ENCODE measurements around the gene TCN2. TPM values are rescaled to one million over a fixed set of nuclear protein-coding genes. Genes with fewer than 3 reads are reported as not detected.
"Not testable (repeated sequence)": the region's sequence is repeated elsewhere in the genome, so short reads cannot be mapped to it uniquely, and the experiment has no call there.

Gene TCN2
- total RNA-seq, 2 experiments from 2014 or later = 0.19 to 0.22 TPM

DNA sequence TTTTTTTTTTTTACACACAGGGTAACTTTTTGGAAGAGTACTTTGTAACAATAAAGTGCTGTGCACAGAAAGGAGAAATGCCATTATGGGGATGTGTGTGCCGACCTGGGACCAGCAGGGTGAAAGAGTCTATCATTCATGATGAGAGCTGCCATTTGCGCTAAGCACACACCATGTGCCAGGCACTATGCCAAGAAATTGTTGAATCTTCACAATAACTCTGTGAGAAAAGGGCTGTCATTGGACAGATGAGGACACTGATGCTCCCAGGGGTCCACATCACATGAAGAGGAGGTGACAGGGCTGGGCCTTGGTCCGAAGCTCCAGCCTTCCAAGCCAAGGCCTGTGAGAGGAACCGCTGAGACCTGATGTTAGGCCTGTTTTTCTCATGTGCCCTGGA, 55.1 kb downstream of the TCN2 start:
- H3K4me1 Mint-ChIP-seq (ENCODE audit: low read depth) = peaks cover 13% of the 10 kb centered on the region
- intact Hi-C loops (cut with micrococcal nuclease) = no loop called here
- DNase-seq = no peak
- CTCF ChIA-PET = interaction anchor here (0.6 kb wide), 1 partner anchor 222 kb away, joined by 3 read pairs; no protein-coding TSS in a partner anchor
- no peak overlapping the region for H3K4me3 Mint-ChIP-seq
- H3K36me3 Mint-ChIP-seq (ENCODE audit: low read depth) = peaks cover 19% of the 10 kb centered on the region
- no peak overlapping the region for H3K27ac Mint-ChIP-seq
- no peaks in the 10 kb centered on the region for H3K9me3 Mint-ChIP-seq
- H3K27me3 Mint-ChIP-seq (ENCODE audit: low read depth) = no peaks in the 10 kb centered on the region

DNA sequence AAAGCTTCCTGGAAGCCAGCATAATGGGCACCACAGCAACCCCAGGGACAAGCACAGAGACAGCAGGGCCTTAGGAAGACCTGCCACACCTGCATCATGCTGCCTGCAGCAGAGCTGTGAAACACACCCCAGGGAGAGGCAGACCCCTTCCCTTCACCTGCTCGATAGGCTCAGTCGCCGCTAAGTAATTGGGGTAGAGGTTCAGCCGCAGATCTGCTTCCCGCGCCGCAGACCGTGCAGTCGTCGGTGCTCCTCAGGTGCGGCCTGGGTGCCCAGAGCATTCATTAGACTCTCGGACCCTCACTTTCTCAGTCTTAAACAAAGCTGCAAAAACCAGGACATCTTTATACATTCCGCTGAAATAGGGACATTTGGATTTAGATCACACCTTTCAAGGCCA, 57.8 kb downstream of the TCN2 start:
- H3K27ac Mint-ChIP-seq = no peak overlapping the region
- H3K4me3 Mint-ChIP-seq = no peak overlapping the region
- H3K9me3 Mint-ChIP-seq = no peaks in the 10 kb centered on the region
- peaks cover 19% of the 10 kb centered on the region for H3K4me1 Mint-ChIP-seq (ENCODE audit: low read depth)
- H3K27me3 Mint-ChIP-seq (ENCODE audit: low read depth) = no peaks in the 10 kb centered on the region
- intact Hi-C loops (cut with micrococcal nuclease) = no loop called here
- H3K36me3 Mint-ChIP-seq (ENCODE audit: low read depth) = peaks cover 17% of the 10 kb centered on the region
- DNase-seq = no peak
- CTCF ChIA-PET = interaction anchor here (1.0 kb wide), 1 partner anchor 90 kb away, joined by 4 read pairs; no protein-coding TSS in a partner anchor

DNA sequence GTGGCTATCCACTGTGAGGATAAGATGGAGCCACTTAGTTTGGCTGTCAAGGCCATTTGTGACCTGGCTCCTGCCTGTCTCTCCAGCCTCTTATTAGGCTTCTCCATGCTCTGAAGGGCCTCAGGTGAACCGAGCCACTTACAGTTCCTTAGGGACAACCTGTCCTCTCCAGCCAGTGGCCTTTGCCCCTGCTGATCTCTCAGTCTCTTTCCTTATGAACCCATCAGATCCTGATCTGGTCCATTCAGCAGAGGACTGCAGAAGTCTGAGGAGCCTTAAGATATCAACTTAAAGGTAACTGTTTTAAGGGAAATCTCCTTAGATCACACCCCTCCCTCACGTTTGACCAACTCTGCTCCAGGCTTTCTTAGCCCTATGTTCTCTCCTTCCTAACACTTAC, 58.3 kb downstream of the TCN2 start:
- CTCF ChIA-PET = interaction anchor here (1.0 kb wide), 1 partner anchor 90 kb away, joined by 4 read pairs; no protein-coding TSS in a partner anchor
- H3K4me1 Mint-ChIP-seq (ENCODE audit: low read depth) = peaks cover 19% of the 10 kb centered on the region
- no peaks in the 10 kb centered on the region for H3K27me3 Mint-ChIP-seq (ENCODE audit: low read depth)
- no peak for DNase-seq
- H3K27ac Mint-ChIP-seq = no peak overlapping the region
- peaks cover 14% of the 10 kb centered on the region for H3K36me3 Mint-ChIP-seq (ENCODE audit: low read depth)
- no peak overlapping the region for H3K4me3 Mint-ChIP-seq
- intact Hi-C loops (cut with micrococcal nuclease) = no loop called here
- H3K9me3 Mint-ChIP-seq = no peaks in the 10 kb centered on the region

DNA sequence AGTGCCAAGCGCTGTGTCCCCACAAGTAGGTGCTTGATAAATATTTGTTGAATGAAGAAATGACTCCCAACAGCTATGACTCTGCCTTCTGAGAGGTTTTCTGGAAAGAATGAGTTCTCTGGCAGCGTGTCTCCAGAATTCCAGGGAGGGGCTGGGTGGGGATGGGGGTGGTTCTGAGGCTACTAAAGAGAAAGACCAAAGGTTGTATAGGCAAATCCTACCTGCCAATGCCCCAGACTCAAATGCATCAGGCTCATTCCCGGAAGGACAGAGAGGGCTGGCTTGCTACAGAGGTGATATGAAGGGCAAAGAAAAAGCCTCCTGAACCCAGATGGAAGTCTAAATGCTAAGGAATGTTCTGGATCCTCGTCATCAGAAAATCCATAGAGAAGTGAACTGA, 58.8 kb downstream of the TCN2 start:
- no peaks in the 10 kb centered on the region for H3K27me3 Mint-ChIP-seq (ENCODE audit: low read depth)
- no peak overlapping the region for H3K4me3 Mint-ChIP-seq
- no peak for DNase-seq
- peaks cover 14% of the 10 kb centered on the region for H3K36me3 Mint-ChIP-seq (ENCODE audit: low read depth)
- no peak overlapping the region for H3K27ac Mint-ChIP-seq
- no peaks in the 10 kb centered on the region for H3K9me3 Mint-ChIP-seq
- intact Hi-C loops (cut with micrococcal nuclease) = loop anchor here (2.0 kb wide), 1 partner anchor 29 kb away; the partner anchor contains the start of gene OSBP2
- CTCF ChIA-PET = no interaction called here
- H3K4me1 Mint-ChIP-seq (ENCODE audit: low read depth) = peaks cover 17% of the 10 kb centered on the region

DNA sequence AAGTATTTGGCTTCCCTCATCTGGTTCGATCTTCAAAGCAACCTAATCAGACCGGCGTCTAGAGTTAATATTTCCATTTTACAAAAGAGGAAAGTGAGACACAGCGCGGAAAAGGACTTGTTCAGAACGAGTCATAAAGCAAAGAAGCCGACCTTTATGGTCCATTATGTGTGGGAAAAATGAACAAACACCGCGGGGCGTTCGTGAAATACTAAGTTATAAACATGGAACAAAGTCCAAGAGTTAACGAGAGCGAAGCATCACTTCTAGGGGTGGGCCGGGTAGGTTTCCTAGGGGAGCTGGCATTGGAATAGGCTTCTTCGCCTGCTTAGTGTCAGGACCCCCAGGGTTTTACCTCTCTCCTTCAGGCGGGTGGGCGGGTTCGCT, 60.1 kb downstream of the TCN2 start:
- H3K27ac Mint-ChIP-seq = peak overlapping the region; percentile 22
- intact Hi-C loops (cut with micrococcal nuclease) = loop anchor here (1.0 to 2.0 kb wide), 5 partner anchors 18 to 88 kb away; partner anchors contain the start of genes OSBP2 and SLC35E4
- H3K36me3 Mint-ChIP-seq (ENCODE audit: low read depth) = peaks cover 14% of the 10 kb centered on the region
- H3K4me3 Mint-ChIP-seq = peak overlapping the region; percentile 98
- H3K9me3 Mint-ChIP-seq = no peaks in the 10 kb centered on the region
- DNase-seq = peak; percentile 31
- no peaks in the 10 kb centered on the region for H3K27me3 Mint-ChIP-seq (ENCODE audit: low read depth)
- CTCF ChIA-PET = no interaction called here
- H3K4me1 Mint-ChIP-seq (ENCODE audit: low read depth) = peaks cover 17% of the 10 kb centered on the region

- intact Hi-C loops (cut with micrococcal nuclease) = loop anchor here (1.0 to 2.0 kb wide), 5 partner anchors 18 to 88 kb away; partner anchors contain the start of genes OSBP2 and SLC35E4
- Mint-ChIP-seq H3K36me3 (ENCODE audit: low read depth) (peaks cover 11% of the 10 kb centered on the region), H3K9me3 (no peaks in the 10 kb centered on the region), H3K27me3 (ENCODE audit: low read depth) (no peaks in the 10 kb centered on the region), H3K27ac (peak within 1 kb of the TSS; percentile 22), H3K4me3 (peak within 1 kb of the TSS; percentile 98), H3K4me1 (ENCODE audit: low read depth) (peaks cover 17% of the 10 kb centered on the region)
- DNase-seq = peak; percentile 94
- CTCF ChIA-PET = interaction anchor here (0.7 to 1.2 kb wide), 2 partner anchors 21 to 24 kb away, joined by 3 to 4 read pairs; no protein-coding TSS in a partner anchor
Measured at GRCh38 chr22:30667494-30668385, 60.8 kb downstream of the TCN2 start, which contains the start of gene DUSP18. Gene DUSP18 (minus strand): TSS chr22:30667875. CDS start chr22:30664003, 3,872 bp downstream.

DNA sequence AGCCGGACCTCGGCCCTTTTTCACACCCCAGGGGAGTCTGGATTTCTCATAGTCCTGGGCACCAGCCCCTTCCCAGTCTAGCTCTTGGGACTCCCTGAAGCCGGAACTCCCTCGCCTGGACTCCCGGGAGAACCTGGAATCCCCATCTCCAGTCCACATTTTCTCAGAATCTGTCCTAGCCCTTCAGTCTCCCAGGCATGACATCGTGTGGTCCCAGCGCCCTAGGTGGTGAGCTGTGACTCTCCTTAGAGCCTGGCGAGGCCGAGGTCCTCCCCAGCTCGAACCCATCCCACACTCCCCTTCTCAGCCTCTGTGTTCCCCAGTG, 61.4 kb downstream of the TCN2 start:
- no peak for DNase-seq
- peaks cover 5% of the 10 kb centered on the region for H3K36me3 Mint-ChIP-seq (ENCODE audit: low read depth)
- intact Hi-C loops (cut with micrococcal nuclease) = no loop called here
- H3K4me3 Mint-ChIP-seq = peak overlapping the region; percentile 98
- no peaks in the 10 kb centered on the region for H3K9me3 Mint-ChIP-seq
- no peaks in the 10 kb centered on the region for H3K27me3 Mint-ChIP-seq (ENCODE audit: low read depth)
- H3K4me1 Mint-ChIP-seq (ENCODE audit: low read depth) = peaks cover 17% of the 10 kb centered on the region
- no peak overlapping the region for H3K27ac Mint-ChIP-seq
- CTCF ChIA-PET = interaction anchor here (0.7 to 1.2 kb wide), 2 partner anchors 22 to 25 kb away, joined by 3 to 4 read pairs; no protein-coding TSS in a partner anchor

GRCh38 chr22:30671071-30671470, 64.1 kb downstream of the TCN2 start:
- H3K4me3 Mint-ChIP-seq = no peak overlapping the region
- intact Hi-C loops (cut with micrococcal nuclease) = no loop called here
- peaks cover 14% of the 10 kb centered on the region for H3K4me1 Mint-ChIP-seq (ENCODE audit: low read depth)
- H3K27ac Mint-ChIP-seq = no peak overlapping the region
- CTCF ChIA-PET = no interaction called here
- H3K36me3 Mint-ChIP-seq (ENCODE audit: low read depth) = no peaks in the 10 kb centered on the region
- H3K27me3 Mint-ChIP-seq (ENCODE audit: low read depth) = peaks cover 2% of the 10 kb centered on the region
- DNase-seq = no peak
- no peaks in the 10 kb centered on the region for H3K9me3 Mint-ChIP-seq

DNA sequence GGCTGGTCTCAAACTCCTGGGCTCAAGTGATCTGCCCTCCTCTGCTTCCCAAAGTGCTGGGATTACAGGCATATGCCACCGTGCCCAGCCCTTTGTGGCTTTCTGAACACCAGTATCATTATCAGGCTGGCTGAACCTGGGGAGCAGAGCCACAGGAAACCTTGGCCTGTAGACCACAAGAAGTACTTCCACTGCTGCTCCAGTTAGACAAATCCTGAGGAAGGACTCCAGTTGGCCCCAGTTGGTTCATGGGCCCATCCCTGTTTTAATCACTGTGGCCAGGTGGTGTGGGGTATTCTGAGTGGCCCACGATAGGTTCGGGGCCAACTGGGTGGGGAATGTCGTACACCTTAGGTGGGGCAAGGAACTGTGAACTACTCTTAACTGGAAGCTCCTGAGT, 66.2 kb downstream of the TCN2 start:
- Mint-ChIP-seq H3K9me3 (no peaks in the 10 kb centered on the region), H3K4me1 (ENCODE audit: low read depth) (peaks cover 5% of the 10 kb centered on the region), H3K27ac (no peak overlapping the region), H3K27me3 (ENCODE audit: low read depth) (peaks cover 4% of the 10 kb centered on the region), H3K36me3 (ENCODE audit: low read depth) (no peaks in the 10 kb centered on the region), H3K4me3 (no peak overlapping the region)
- intact Hi-C loops (cut with micrococcal nuclease) = no loop called here
- DNase-seq = no peak
- CTCF ChIA-PET = interaction anchor here (0.8 kb wide), 1 partner anchor 38 kb away, joined by 3 read pairs; no protein-coding TSS in a partner anchor

- Mint-ChIP-seq H3K4me1 (ENCODE audit: low read depth) (no peaks in the 10 kb centered on the region), H3K27ac (no peak overlapping the region), H3K9me3 (no peaks in the 10 kb centered on the region), H3K4me3 (no peak overlapping the region), H3K36me3 (ENCODE audit: low read depth) (no peaks in the 10 kb centered on the region), H3K27me3 (ENCODE audit: low read depth) (peaks cover 6% of the 10 kb centered on the region)
- no peak for DNase-seq
- intact Hi-C loops (cut with micrococcal nuclease) = no loop called here
- CTCF ChIA-PET = interaction anchor here (0.6 kb wide), 1 partner anchor 124 kb away, joined by 5 read pairs; no protein-coding TSS in a partner anchor
Measured at GRCh38 chr22:30674482-30674881, 67.5 kb downstream of the TCN2 start.

- H3K27me3 Mint-ChIP-seq (ENCODE audit: low read depth) = peaks cover 6% of the 10 kb centered on the region
- H3K9me3 Mint-ChIP-seq = no peaks in the 10 kb centered on the region
- no peaks in the 10 kb centered on the region for H3K4me1 Mint-ChIP-seq (ENCODE audit: low read depth)
- H3K4me3 Mint-ChIP-seq = no peak overlapping the region
- no peaks in the 10 kb centered on the region for H3K36me3 Mint-ChIP-seq (ENCODE audit: low read depth)
- intact Hi-C loops (cut with micrococcal nuclease) = no loop called here
- no peak overlapping the region for H3K27ac Mint-ChIP-seq
- CTCF ChIA-PET = no interaction called here
- no peak for DNase-seq
Measured at GRCh38 chr22:30675436-30675835, 68.5 kb downstream of the TCN2 start.

DNA sequence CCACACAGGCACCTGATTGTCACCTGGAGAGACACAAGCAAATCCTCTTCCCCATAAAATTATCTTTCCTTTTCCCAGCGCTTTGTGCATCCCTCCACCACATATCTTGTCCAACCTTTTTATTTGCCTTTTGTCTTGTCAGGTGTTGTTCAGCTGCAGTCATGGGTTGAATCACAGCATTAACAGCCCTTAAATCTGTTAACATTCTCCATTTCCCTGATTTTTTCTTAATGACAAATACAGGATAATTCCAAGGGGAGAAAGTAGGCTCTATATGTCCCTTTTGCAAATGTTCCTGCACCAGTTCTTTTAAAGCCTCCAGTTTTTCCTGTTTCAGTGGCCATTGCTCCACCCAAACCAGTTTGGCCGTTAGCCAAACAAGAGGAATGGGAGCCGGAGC, 69.6 kb downstream of the TCN2 start:
- intact Hi-C loops (cut with micrococcal nuclease); H3K9me3 Mint-ChIP-seq; DNase-seq; H3K4me1 Mint-ChIP-seq (ENCODE audit: low read depth); CTCF ChIA-PET; H3K4me3 Mint-ChIP-seq; H3K27ac Mint-ChIP-seq; H3K27me3 Mint-ChIP-seq (ENCODE audit: low read depth); H3K36me3 Mint-ChIP-seq (ENCODE audit: low read depth): not testable (repeated sequence)

Measured in activated naive CD4-positive, alpha-beta T cell treated with anti-CD3 and anti-CD28 coated beads for 36 hours (primary cell).